PC-3 (cell line): ENCODE measurements around the gene TRIM24. TPM values are rescaled to one million over a fixed set of nuclear protein-coding genes. Genes with fewer than 3 reads are reported as not detected.

Experiments
- ATAC-seq: fragments of 200-7000 bp; cut with Tn5 transposase; 2 replicates; pipeline ENCODE4 v1.9.1; 2020; ENCODE audit warnings: mild to moderate bottlenecking, moderate library complexity
- BruUV-seq: library from RNA; stranded (reverse); fragments of 400-500 nt; replicated peaks from 2 replicates; lab custom pipeline; 2021; lab: Mats Ljungman, UMichigan
- CTCF ChIA-PET: fragments of 300-600 bp; sonication (Branson Sonifier 250); formaldehyde crosslinking; loops from one replicate; lab custom pipeline; 2022; ENCODE audit warnings: antibody characterized with exemption; lab: Charles Lee
- POLR2A ChIA-PET: fragments of 300-600 bp; sonication (Branson Sonifier 250); formaldehyde crosslinking; loops from one replicate; lab custom pipeline; 2022; ENCODE audit warnings: antibody characterized with exemption; ENCODE audit not compliant: unreplicated experiment; lab: Charles Lee
- DNase-seq: peaks from one replicate; pipeline ENCODE4 v3.0.0-alpha.2; 2015
- H2AFZ ChIP-seq: fragments of 300-600 bp; sonication (generic); 2 replicates; pipeline ENCODE4 v1.6.0; 2016; ENCODE audit warnings: antibody characterized with exemption, low read length
- H3F3A ChIP-seq: fragments of 300-600 bp; sonication (generic); one replicate; pipeline ENCODE4 v1.6.0; 2017; ENCODE audit warnings: antibody characterized with exemption, low read length, control low read depth, mild to moderate bottlenecking; ENCODE audit not compliant: unreplicated experiment
- H3K27ac ChIP-seq: fragments of 300-600 bp; sonication (generic); 2 replicates; pipeline ENCODE4 v1.5.1; 2016; ENCODE audit warnings: mild to moderate bottlenecking, low read length
- H3K27me3 ChIP-seq: fragments of 300-600 bp; sonication (generic); 2 replicates; pipeline ENCODE4 v1.6.1; 2016; ENCODE audit warnings: low read length, mixed read lengths
- H3K36me3 ChIP-seq: fragments of 300-600 bp; sonication (generic); 2 replicates; pipeline ENCODE4 v1.6.1; 2016; ENCODE audit warnings: low read depth, mixed run types, low read length, mixed read lengths
- H3K4me1 ChIP-seq: fragments of 300-600 bp; sonication (generic); 2 replicates; pipeline ENCODE4 v1.5.1; 2016; ENCODE audit warnings: low read length; ENCODE audit not compliant: insufficient read depth
- H3K4me2 ChIP-seq: fragments of 300-600 bp; sonication (generic); 2 replicates; pipeline ENCODE4 v1.6.0; 2016; ENCODE audit warnings: low read length
- H3K4me3 ChIP-seq: fragments of 300-600 bp; sonication (generic); 2 replicates; pipeline ENCODE4 v1.5.1; 2016; ENCODE audit warnings: mild to moderate bottlenecking, low read length, mixed read lengths
- H3K79me2 ChIP-seq: fragments of 300-600 bp; sonication (generic); 2 replicates; pipeline ENCODE4 v1.6.1; 2017; ENCODE audit warnings: low read length, mixed read lengths
- H3K9ac ChIP-seq: fragments of 300-600 bp; sonication (generic); 2 replicates; pipeline ENCODE4 v1.6.0; 2016; ENCODE audit warnings: mild to moderate bottlenecking, low read length
- H3K9me2 ChIP-seq: fragments of 300-600 bp; sonication (generic); replicated peaks from 2 replicates; pipeline ENCODE4 v1.6.1; 2016; ENCODE audit warnings: mixed run types, low read length, mixed read lengths
- H3K9me3 ChIP-seq: fragments of 300-600 bp; sonication (generic); 2 replicates; pipeline ENCODE4 v1.6.1; 2016; ENCODE audit warnings: low read length, mixed read lengths
- H4K20me1 ChIP-seq: fragments of 300-600 bp; sonication (generic); 2 replicates; pipeline ENCODE4 v1.6.1; 2016; ENCODE audit warnings: low read length, mixed read lengths
- CTCF ChIP-seq: fragments of 300-600 bp; sonication (generic); conservative IDR thresholded peaks from 2 replicates; pipeline ENCODE4 v1.5.1; 2017; ENCODE audit warnings: antibody characterized with exemption, low read depth, mild to moderate bottlenecking, low read length
- EZH2 ChIP-seq: fragments of 300-600 bp; sonication (generic); IDR thresholded peaks from one replicate; pipeline ENCODE4 v1.6.1; 2017; ENCODE audit warnings: antibody characterized with exemption, mild to moderate bottlenecking, low read length; ENCODE audit not compliant: unreplicated experiment
- EZH2phosphoT487 ChIP-seq: fragments of 300-600 bp; sonication (generic); IDR thresholded peaks from 2 replicates; pipeline ENCODE4 v1.6.1; 2018; ENCODE audit warnings: mild to moderate bottlenecking, antibody characterized with exemption, low read length, borderline replicate concordance
- intact Hi-C: fragments of 100-400 bp; cut with micrococcal nuclease; formaldehyde crosslinking; loops from 2 replicates; pipeline ENCODE4 v1.9.0; 2023
- total RNA-seq: library from RNA; depleted of rRNA; stranded (reverse); fragments of >200 nt; gene quantifications from 2 replicates; pipeline ENCODE4 v1.2.3, GENCODE V29; 2014

TRIM24 gene
- total RNA-seq, 1 experiment from 2014 or later, result 12.9 TPM

GRCh38 chr7:138555684-138556083 is 95.6 kb downstream of the TRIM24 start:
- H3K79me2 ChIP-seq, result no peaks in the 10 kb centered on the region
- TF ChIP-seq EZH2 (no peak), CTCF (no peak), EZH2phosphoT487 (no peak)
- no peak overlapping the region for H3K4me2 ChIP-seq
- POLR2A ChIA-PET, result no interaction called here
- peaks cover 87% of the 10 kb centered on the region for H3K36me3 ChIP-seq
- no peaks in the 10 kb centered on the region for H3K27me3 ChIP-seq
- no peak for ATAC-seq
- DNase-seq, result no peak
- no TSS peak for BruUV-seq
- intact Hi-C loops, result no loop called here
- peaks cover 22% of the 10 kb centered on the region for H3K9me3 ChIP-seq
- H3K9me2 ChIP-seq, result no peaks in the 10 kb centered on the region
- H2AFZ ChIP-seq, result no peak overlapping the region
- no peaks in the 10 kb centered on the region for H3F3A ChIP-seq
- no peak overlapping the region for H3K27ac ChIP-seq
- H3K9ac ChIP-seq, result no peak overlapping the region
- H3K4me1 ChIP-seq, result no peaks in the 10 kb centered on the region
- H3K4me3 ChIP-seq, result no peak overlapping the region
- CTCF ChIA-PET, result no interaction called here
- no peaks in the 10 kb centered on the region for H4K20me1 ChIP-seq

- Histone ChIP-seq H3K4me3 (no peak overlapping the region), H3K27me3 (no peaks in the 10 kb centered on the region), H2AFZ (no peak overlapping the region), H3K4me2 (no peak overlapping the region), H3K4me1 (no peaks in the 10 kb centered on the region), H3K9me3 (peaks cover 22% of the 10 kb centered on the region), H3F3A (no peaks in the 10 kb centered on the region), H3K36me3 (peaks cover 76% of the 10 kb centered on the region), H3K9ac (no peak overlapping the region), H4K20me1 (no peaks in the 10 kb centered on the region), H3K27ac (no peak overlapping the region), H3K79me2 (no peaks in the 10 kb centered on the region), H3K9me2 (no peaks in the 10 kb centered on the region)
- ChIA-PET CTCF (no interaction called here), POLR2A (no interaction called here)
- TF ChIP-seq EZH2 (no peak), EZH2phosphoT487 (no peak), CTCF (no peak)
- intact Hi-C loops, result no loop called here
- DNase-seq (no peak), ATAC-seq (no peak)
- no TSS peak for BruUV-seq
These were observed 96.9 kb downstream of the TRIM24 start for GRCh38 chr7:138556771-138557484.

- no peak overlapping the region for H3K4me2 ChIP-seq
- DNase-seq (no peak), ATAC-seq (no peak)
- no peak overlapping the region for H3K27ac ChIP-seq
- H3K4me3 ChIP-seq, result no peak overlapping the region
- H3K9ac ChIP-seq, result no peak overlapping the region
- no TSS peak for BruUV-seq
- H3K9me3 ChIP-seq, result peaks cover 22% of the 10 kb centered on the region
- no peaks in the 10 kb centered on the region for H3K9me2 ChIP-seq
- peaks cover 76% of the 10 kb centered on the region for H3K36me3 ChIP-seq
- POLR2A ChIA-PET, result no interaction called here
- intact Hi-C loops, result no loop called here
- H3K79me2 ChIP-seq, result no peaks in the 10 kb centered on the region
- CTCF ChIA-PET, result no interaction called here
- no peak overlapping the region for H2AFZ ChIP-seq
- no peak for TF ChIP-seq EZH2phosphoT487
- no peaks in the 10 kb centered on the region for H4K20me1 ChIP-seq
- no peaks in the 10 kb centered on the region for H3F3A ChIP-seq
- H3K4me1 ChIP-seq, result peaks cover 6% of the 10 kb centered on the region; the same call in 1 of the 2 replicates
- H3K27me3 ChIP-seq, result no peaks in the 10 kb centered on the region
These were observed 99.4 kb downstream of the TRIM24 start for GRCh38 chr7:138559448-138559847.
